Memory B cell (primary cell): ENCODE data around the gene C1orf174.

Source experiments
- ATAC-seq: fragments of 150-1000 bp; cut with Tn5 transposase; 2 replicates; pipeline ENCODE4 v1.10.0; 2021; ENCODE audit warnings: low read depth, mild to moderate bottlenecking, moderate library complexity
- DNase-seq, 2 donors: peaks; one replicate each; pipeline ENCODE4 v3.0.0; 2022; ENCODE audit warnings: low spot score in 2 of 2
- H3K27ac Mint-ChIP-seq: one replicate; pipeline ENCODE4 v1.8.0; 2022; ENCODE audit warnings: mild to moderate bottlenecking, moderate library complexity, mixed read lengths
- H3K27me3 Mint-ChIP-seq: one replicate; pipeline ENCODE4 v1.8.0; 2022; ENCODE audit warnings: mixed read lengths
- H3K36me3 Mint-ChIP-seq: one replicate; pipeline ENCODE4 v1.8.0; 2022; ENCODE audit warnings: mild to moderate bottlenecking, mixed read lengths
- H3K4me1 Mint-ChIP-seq: one replicate; pipeline ENCODE4 v1.8.0; 2022; ENCODE audit warnings: mixed read lengths
- H3K4me3 Mint-ChIP-seq: one replicate; pipeline ENCODE4 v1.8.0; 2022; ENCODE audit warnings: mild to moderate bottlenecking, moderate library complexity, mixed read lengths
- H3K9me3 Mint-ChIP-seq: one replicate; pipeline ENCODE4 v1.8.0; 2022; ENCODE audit warnings: mixed read lengths

Gene C1orf174

GRCh38 chr1:3900969-3901529, 977 bp upstream of the C1orf174 start:
- Mint-ChIP-seq H3K9me3 (peaks cover 3% of the 10 kb centered on the region), H3K27me3 (no peaks in the 10 kb centered on the region), H3K4me3 (peak overlapping the region; percentile 96), H3K4me1 (peaks cover 12% of the 10 kb centered on the region), H3K36me3 (peaks cover 15% of the 10 kb centered on the region), H3K27ac (peak overlapping the region; percentile 88)
- DNase-seq (peak; percentile 85 to 88), ATAC-seq (peak; percentile 39)

- Mint-ChIP-seq H3K4me3 (peak overlapping the region; percentile 96), H3K27ac (peak overlapping the region; percentile 88), H3K27me3 (no peaks in the 10 kb centered on the region), H3K4me1 (peaks cover 12% of the 10 kb centered on the region), H3K9me3 (peaks cover 3% of the 10 kb centered on the region), H3K36me3 (peaks cover 17% of the 10 kb centered on the region)
- ATAC-seq (no peak), DNase-seq (no peak)
These were observed 320 bp downstream of the C1orf174 start for GRCh38 chr1:3899754-3900149.

- Mint-ChIP-seq H3K36me3 (peaks cover 17% of the 10 kb centered on the region), H3K27me3 (no peaks in the 10 kb centered on the region), H3K27ac (no peak overlapping the region), H3K4me3 (peak overlapping the region; percentile 96), H3K4me1 (peaks cover 12% of the 10 kb centered on the region), H3K9me3 (peaks cover 3% of the 10 kb centered on the region)
- DNase-seq, result no peak
- ATAC-seq, result no peak
These were observed 898 bp downstream of the C1orf174 start for GRCh38 chr1:3898994-3899753.

GRCh38 chr1:3898475-3898735, 1.7 kb downstream of the C1orf174 start:
- Mint-ChIP-seq H3K27ac (no peak overlapping the region), H3K36me3 (peaks cover 19% of the 10 kb centered on the region), H3K9me3 (peaks cover 3% of the 10 kb centered on the region), H3K4me1 (peaks cover 14% of the 10 kb centered on the region), H3K4me3 (no peak overlapping the region), H3K27me3 (no peaks in the 10 kb centered on the region)
- DNase-seq (no peak), ATAC-seq (no peak)

- Mint-ChIP-seq H3K4me1 (peaks cover 21% of the 10 kb centered on the region), H3K9me3 (peaks cover 3% of the 10 kb centered on the region), H3K4me3 (no peak overlapping the region), H3K36me3 (peaks cover 21% of the 10 kb centered on the region), H3K27ac (no peak overlapping the region), H3K27me3 (no peaks in the 10 kb centered on the region)
- ATAC-seq (no peak), DNase-seq (no peak)
These were observed 3.6 kb downstream of the C1orf174 start for GRCh38 chr1:3896396-3897000.

- H3K36me3 Mint-ChIP-seq, result peaks cover 21% of the 10 kb centered on the region
- no peaks in the 10 kb centered on the region for H3K27me3 Mint-ChIP-seq
- peaks cover 3% of the 10 kb centered on the region for H3K9me3 Mint-ChIP-seq
- no peak overlapping the region for H3K4me3 Mint-ChIP-seq
- DNase-seq, result no peak
- H3K4me1 Mint-ChIP-seq, result peaks cover 21% of the 10 kb centered on the region
- H3K27ac Mint-ChIP-seq, result no peak overlapping the region
- ATAC-seq, result no peak
These were observed 4.1 kb downstream of the C1orf174 start for GRCh38 chr1:3895951-3896325.

GRCh38 chr1:3895279-3895950, 4.7 kb downstream of the C1orf174 start:
- peaks cover 21% of the 10 kb centered on the region for H3K36me3 Mint-ChIP-seq
- no peak overlapping the region for H3K27ac Mint-ChIP-seq
- H3K27me3 Mint-ChIP-seq, result no peaks in the 10 kb centered on the region
- H3K9me3 Mint-ChIP-seq, result peaks cover 3% of the 10 kb centered on the region
- ATAC-seq (no peak), DNase-seq (no peak)
- no peak overlapping the region for H3K4me3 Mint-ChIP-seq
- H3K4me1 Mint-ChIP-seq, result peaks cover 21% of the 10 kb centered on the region

GRCh38 chr1:3894626-3895278, 5.3 kb downstream of the C1orf174 start:
- Mint-ChIP-seq H3K36me3 (peaks cover 24% of the 10 kb centered on the region), H3K4me1 (peaks cover 21% of the 10 kb centered on the region), H3K27me3 (no peaks in the 10 kb centered on the region), H3K4me3 (no peak overlapping the region), H3K27ac (no peak overlapping the region), H3K9me3 (peaks cover 3% of the 10 kb centered on the region)
- DNase-seq (no peak), ATAC-seq (no peak)

GRCh38 chr1:3893190-3893589, 6.9 kb downstream of the C1orf174 start:
- H3K27ac Mint-ChIP-seq, result peak overlapping the region; percentile 63
- DNase-seq (no peak), ATAC-seq (peak; percentile 62)
- peaks cover 29% of the 10 kb centered on the region for H3K36me3 Mint-ChIP-seq
- H3K4me3 Mint-ChIP-seq, result no peak overlapping the region
- H3K27me3 Mint-ChIP-seq, result no peaks in the 10 kb centered on the region
- peaks cover 17% of the 10 kb centered on the region for H3K4me1 Mint-ChIP-seq
- peaks cover 3% of the 10 kb centered on the region for H3K9me3 Mint-ChIP-seq

GRCh38 chr1:3892748-3893147, 7.3 kb downstream of the C1orf174 start:
- H3K4me1 Mint-ChIP-seq, result peaks cover 17% of the 10 kb centered on the region
- H3K27ac Mint-ChIP-seq, result peak overlapping the region; percentile 63

GRCh38 chr1:3891329-3891865, 8.7 kb downstream of the C1orf174 start:
- Mint-ChIP-seq H3K4me1 (peaks cover 13% of the 10 kb centered on the region), H3K4me3 (no peak overlapping the region), H3K36me3 (peaks cover 25% of the 10 kb centered on the region), H3K27ac (no peak overlapping the region), H3K27me3 (no peaks in the 10 kb centered on the region), H3K9me3 (no peaks in the 10 kb centered on the region)
- ATAC-seq (no peak), DNase-seq (no peak)

More at GRCh38 chr1:3892748-3893147, 7.3 kb downstream of the C1orf174 start:
- Mint-ChIP-seq H3K4me3 (no peak overlapping the region), H3K36me3 (peaks cover 29% of the 10 kb centered on the region), H3K9me3 (peaks cover 3% of the 10 kb centered on the region), H3K27me3 (no peaks in the 10 kb centered on the region)
- ATAC-seq (peak; percentile 29), DNase-seq (no peak)

GRCh38 chr1:3890389-3891328, 9.4 kb downstream of the C1orf174 start:
- no peak for ATAC-seq
- no peak for DNase-seq
- Mint-ChIP-seq H3K9me3 (no peaks in the 10 kb centered on the region), H3K27ac (no peak overlapping the region), H3K27me3 (no peaks in the 10 kb centered on the region), H3K4me3 (no peak overlapping the region), H3K4me1 (peaks cover 10% of the 10 kb centered on the region), H3K36me3 (peaks cover 22% of the 10 kb centered on the region)

- H3K4me1 Mint-ChIP-seq, result peaks cover 10% of the 10 kb centered on the region
- peak overlapping the region; percentile 31 for H3K27ac Mint-ChIP-seq
- H3K9me3 Mint-ChIP-seq, result no peaks in the 10 kb centered on the region
- ATAC-seq (no peak), DNase-seq (no peak)
- no peak overlapping the region for H3K4me3 Mint-ChIP-seq
- H3K27me3 Mint-ChIP-seq, result no peaks in the 10 kb centered on the region
- H3K36me3 Mint-ChIP-seq, result peaks cover 23% of the 10 kb centered on the region
These were observed 10.1 kb downstream of the C1orf174 start for GRCh38 chr1:3889936-3890335.
